Endothelial cell of umbilical vein (primary cell): ENCODE measurements around the gene OXER1.

Experiments used
- CTCF ChIP-seq, 2 donors: IDR thresholded peaks; 1 replicate in 1 of 2; 2 replicates in 1 of 2; pipeline ENCODE4 v1.5.1; 2011; ENCODE audit warnings: low read length in 2 of 2, mild to moderate bottlenecking in 2 of 2, moderate library complexity in 2 of 2, control low read depth in 1 of 2, inconsistent platforms in 1 of 2, low read depth in 1 of 2; ENCODE audit not compliant: insufficient read depth in 1 of 2; ENCODE audit errors: extremely low read depth in 1 of 2
- EZH2 ChIP-seq: IDR thresholded peaks from 2 replicates; pipeline ENCODE4 v1.6.1; 2012; ENCODE audit warnings: borderline replicate concordance, low read depth, mild to moderate bottlenecking, moderate library complexity, low read length, inconsistent platforms; ENCODE audit not compliant: severe bottlenecking
- FOS ChIP-seq: IDR thresholded peaks from 2 replicates; pipeline ENCODE4 v1.6.1; 2011; ENCODE audit warnings: mild to moderate bottlenecking, low read length, moderate library complexity, borderline replicate concordance; ENCODE audit not compliant: insufficient read depth
- JUN ChIP-seq: IDR thresholded peaks from 2 replicates; pipeline ENCODE4 v1.6.1; 2011; ENCODE audit warnings: borderline replicate concordance, low read depth; ENCODE audit not compliant: insufficient read length, insufficient read depth
- MAX ChIP-seq: IDR thresholded peaks from 2 replicates; pipeline ENCODE4 v1.6.1; 2011; ENCODE audit not compliant: insufficient read depth, insufficient read length
- MYC ChIP-seq: IDR thresholded peaks from one replicate; pipeline ENCODE4 v1.6.1; 2011; ENCODE audit warnings: mild to moderate bottlenecking, low read depth, low read length
- POLR2A ChIP-seq: IDR thresholded peaks from 2 replicates; pipeline ENCODE4 v1.6.1; 2012; ENCODE audit warnings: low read depth, mild to moderate bottlenecking, control low read depth, low read length
- POLR2AphosphoS5 ChIP-seq: IDR thresholded peaks from 2 replicates; pipeline ENCODE4 v1.6.1; 2012; ENCODE audit warnings: low read depth, mild to moderate bottlenecking, control low read depth, low read length, moderate library complexity; ENCODE audit not compliant: insufficient read depth

GRCh38 chr2:42809131-42809818 lies 45.3 kb upstream of the OXER1 start:
- no peak for TF ChIP-seq CTCF (IDR thresholded peaks at IDR 0.05; ENCODE audit: extremely low read depth in 1 of 2, insufficient read depth in 1 of 2, low read depth in 1 of 2, low read length in 2 of 2)
- no peak for TF ChIP-seq MYC
- no peak for TF ChIP-seq EZH2
- no peak for TF ChIP-seq POLR2A
- TF ChIP-seq MAX, result no peak
- TF ChIP-seq JUN, result no peak
- no peak for TF ChIP-seq FOS
- no peak for TF ChIP-seq POLR2AphosphoS5
